Measurements from ENCODE around the gene HSPBAP1.

Gene HSPBAP1

DNA sequence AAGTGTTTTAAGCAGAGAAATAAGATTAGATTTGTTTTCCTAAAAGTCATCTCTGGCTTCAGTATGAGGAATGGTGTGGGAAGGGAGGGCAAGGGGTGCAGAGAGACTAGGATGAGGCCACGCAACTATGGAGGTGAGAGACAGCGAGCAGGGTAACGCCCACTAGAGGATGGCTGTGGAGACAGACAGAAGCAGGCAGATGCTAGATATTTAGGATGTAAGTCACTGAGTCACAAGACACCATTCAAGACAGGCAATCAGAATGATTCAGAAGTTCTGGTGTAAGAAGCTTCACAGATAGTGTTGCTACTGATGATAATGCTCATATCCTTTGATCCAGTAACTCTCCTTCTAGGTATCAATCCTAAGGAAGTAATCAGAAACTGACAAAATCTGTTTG, 19.1 kb downstream of the HSPBAP1 start:
- no peak overlapping the region for H3K4me3 ChIP-seq (ENCODE audit: low read depth, low read length)
- TF ChIP-seq, protein P1, sequence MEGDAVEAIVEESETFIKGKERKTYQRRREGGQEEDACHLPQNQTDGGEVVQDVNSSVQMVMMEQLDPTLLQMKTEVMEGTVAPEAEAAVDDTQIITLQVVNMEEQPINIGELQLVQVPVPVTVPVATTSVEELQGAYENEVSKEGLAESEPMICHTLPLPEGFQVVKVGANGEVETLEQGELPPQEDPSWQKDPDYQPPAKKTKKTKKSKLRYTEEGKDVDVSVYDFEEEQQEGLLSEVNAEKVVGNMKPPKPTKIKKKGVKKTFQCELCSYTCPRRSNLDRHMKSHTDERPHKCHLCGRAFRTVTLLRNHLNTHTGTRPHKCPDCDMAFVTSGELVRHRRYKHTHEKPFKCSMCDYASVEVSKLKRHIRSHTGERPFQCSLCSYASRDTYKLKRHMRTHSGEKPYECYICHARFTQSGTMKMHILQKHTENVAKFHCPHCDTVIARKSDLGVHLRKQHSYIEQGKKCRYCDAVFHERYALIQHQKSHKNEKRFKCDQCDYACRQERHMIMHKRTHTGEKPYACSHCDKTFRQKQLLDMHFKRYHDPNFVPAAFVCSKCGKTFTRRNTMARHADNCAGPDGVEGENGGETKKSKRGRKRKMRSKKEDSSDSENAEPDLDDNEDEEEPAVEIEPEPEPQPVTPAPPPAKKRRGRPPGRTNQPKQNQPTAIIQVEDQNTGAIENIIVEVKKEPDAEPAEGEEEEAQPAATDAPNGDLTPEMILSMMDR (IDR thresholded peaks at IDR 0.05; ENCODE audit: borderline replicate concordance, insufficient read depth, low read depth, low read length): no peak

GRCh38 chr3:122773944-122774509, 19.6 kb downstream of the HSPBAP1 start:
- TF ChIP-seq, protein P1 (IDR thresholded peaks at IDR 0.05; ENCODE audit: borderline replicate concordance, insufficient read depth, low read depth, low read length): no peak
- no peak overlapping the region for H3K4me3 ChIP-seq (ENCODE audit: low read depth, low read length)

- TF ChIP-seq, protein P1 (IDR thresholded peaks at IDR 0.05; ENCODE audit: borderline replicate concordance, insufficient read depth, low read depth, low read length): no peak
- H3K4me3 ChIP-seq (ENCODE audit: low read depth, low read length): no peak overlapping the region
Observed at GRCh38 chr3:122772827-122773226, 20.8 kb downstream of the HSPBAP1 start.

GRCh38 chr3:122770521-122771202, 23.0 kb downstream of the HSPBAP1 start:
- no peak overlapping the region for H3K4me3 ChIP-seq (ENCODE audit: low read depth, low read length)
- TF ChIP-seq, protein P1 (IDR thresholded peaks at IDR 0.05; ENCODE audit: borderline replicate concordance, insufficient read depth, low read depth, low read length): no peak

DNA sequence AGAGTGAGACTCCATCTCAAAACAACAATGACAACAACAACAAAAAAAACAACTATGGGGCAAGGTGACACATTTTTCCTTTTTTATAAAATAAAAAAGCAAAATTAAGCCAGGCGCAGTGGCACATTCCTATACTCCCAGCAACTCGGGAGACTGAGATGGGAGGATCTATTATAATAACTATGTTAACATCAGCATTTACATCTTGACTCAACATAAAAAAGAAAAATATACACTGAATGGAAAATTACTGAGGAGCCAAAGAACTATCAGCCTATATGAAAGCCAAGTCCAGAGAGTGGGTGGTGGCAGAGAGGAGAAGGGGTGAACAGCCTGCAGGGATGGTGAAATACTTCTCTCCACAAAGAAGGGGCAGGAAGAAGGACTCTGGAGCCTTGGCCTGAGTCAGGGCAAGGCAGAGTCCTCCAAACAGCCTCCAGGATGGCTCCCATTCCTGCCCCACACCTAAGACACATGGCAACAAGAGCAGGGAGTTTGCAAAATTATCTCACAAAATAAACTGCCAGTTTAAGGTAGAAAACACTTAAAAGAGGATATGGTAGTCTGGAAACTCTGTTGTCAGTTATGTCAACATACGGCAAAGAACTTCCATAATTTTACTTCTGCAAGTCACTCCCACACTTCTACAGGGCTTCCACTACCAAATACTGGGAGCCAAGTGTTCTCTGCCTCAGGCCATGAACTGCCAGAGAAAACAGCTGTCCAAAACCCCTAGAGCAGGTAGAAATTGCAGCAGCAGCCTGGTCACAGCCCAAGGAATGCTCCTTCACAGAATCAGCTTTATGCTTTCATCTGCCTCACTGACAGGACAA, 25.9 kb downstream of the HSPBAP1 start:
- H3K4me3 ChIP-seq (ENCODE audit: low read depth, low read length): no peak overlapping the region
- TF ChIP-seq, protein P1 (IDR thresholded peaks at IDR 0.05; ENCODE audit: borderline replicate concordance, insufficient read depth, low read depth, low read length): no peak

- no peak overlapping the region for H3K4me3 ChIP-seq (ENCODE audit: low read depth, low read length)
- TF ChIP-seq, protein P1 (IDR thresholded peaks at IDR 0.05; ENCODE audit: borderline replicate concordance, insufficient read depth, low read depth, low read length): no peak
Observed at GRCh38 chr3:122766430-122766829, 27.2 kb downstream of the HSPBAP1 start.

Measured in GM12875 (cell line).